ENCODE data around the gene LRRD1. TPM values are rescaled to one million over a fixed set of nuclear protein-coding genes. Genes with fewer than 3 reads are reported as not detected.
"Not testable (repeated sequence)": the region's sequence is repeated elsewhere in the genome, so short reads cannot be mapped to it uniquely, and the experiment has no call there.

LRRD1 gene
- total RNA-seq, 3 donors from 2014 or later (not counting 1 experiment from before 2014, with no cell fraction given) = not detected

- Mint-ChIP-seq H3K4me3 (no peak overlapping the region), H3K4me1 (peaks cover 0 to 5% of the 10 kb centered on the region in 2 donors), H3K27me3 (ENCODE audit: low read depth in 2 of 2) (peaks cover 5 to 18% of the 10 kb centered on the region in 2 donors), H3K36me3 (no peaks in the 10 kb centered on the region), H3K27ac (no peak overlapping the region), H3K9me3 (no peaks in the 10 kb centered on the region)
- no peak overlapping the region for H3K27ac ChIP-seq (ENCODE audit: low read length)
- 100% methylated on average over 1 of the region's 1 CpG for whole genome bisulfite sequencing (ENCODE audit: insufficient coverage)
- no peaks in the 10 kb centered on the region for H3K4me1 ChIP-seq (ENCODE audit: control insufficient read depth, insufficient read depth, low read length)
- no peaks in the 10 kb centered on the region for H3K36me3 ChIP-seq (ENCODE audit: control insufficient read depth, insufficient read depth, low read length)
- no peak for TF ChIP-seq CTCF (IDR thresholded peaks at IDR 0.05)
- ATAC-seq = no peak
- intact Hi-C loops (cut with micrococcal nuclease) = no loop called here
- H3K27me3 ChIP-seq (ENCODE audit: control insufficient read depth, insufficient read depth, low read length) = no peaks in the 10 kb centered on the region
- DNase-seq = no peak
- H3K9me3 ChIP-seq (ENCODE audit: control insufficient read depth, insufficient read depth, low read length) = no peaks in the 10 kb centered on the region
- no peak overlapping the region for H3K4me3 ChIP-seq (ENCODE audit: low read length)
Measured at GRCh38 chr7:92155108-92155739, 23.7 kb downstream of the LRRD1 start.

- no peak overlapping the region for H3K27ac Mint-ChIP-seq
- no peaks in the 10 kb centered on the region for H3K36me3 ChIP-seq (ENCODE audit: control insufficient read depth, insufficient read depth, low read length)
- no peaks in the 10 kb centered on the region for H3K4me1 Mint-ChIP-seq
- no peaks in the 10 kb centered on the region for H3K9me3 Mint-ChIP-seq
- no peak overlapping the region for H3K4me3 Mint-ChIP-seq
- no peak overlapping the region for H3K27ac ChIP-seq (ENCODE audit: low read length)
- 83% methylated on average over 1 of the region's 1 CpG for WGBS (ENCODE audit: insufficient coverage)
- H3K9me3 ChIP-seq (ENCODE audit: control insufficient read depth, insufficient read depth, low read length) = no peaks in the 10 kb centered on the region
- H3K27me3 ChIP-seq (ENCODE audit: control insufficient read depth, insufficient read depth, low read length) = no peaks in the 10 kb centered on the region
- no peak overlapping the region for H3K4me3 ChIP-seq (ENCODE audit: low read length)
- peaks cover 5 to 8% of the 10 kb centered on the region in 2 donors for H3K27me3 Mint-ChIP-seq (ENCODE audit: low read depth in 2 of 2)
- no peaks in the 10 kb centered on the region for H3K4me1 ChIP-seq (ENCODE audit: control insufficient read depth, insufficient read depth, low read length)
- no peaks in the 10 kb centered on the region for H3K36me3 Mint-ChIP-seq
- no peak for TF ChIP-seq CTCF (IDR thresholded peaks at IDR 0.05)
- no peak for ATAC-seq
- intact Hi-C loops (cut with micrococcal nuclease) = no loop called here
- DNase-seq = no peak
Measured at GRCh38 chr7:92150450-92151017, 28.4 kb downstream of the LRRD1 start.

- 92% methylated on average over 4 of the region's 5 CpGs for WGBS (ENCODE audit: insufficient coverage)
- no peak for TF ChIP-seq CTCF (IDR thresholded peaks at IDR 0.05)
- intact Hi-C loops (cut with micrococcal nuclease) = no loop called here
- no peaks in the 10 kb centered on the region for H3K27me3 ChIP-seq (ENCODE audit: control insufficient read depth, insufficient read depth, low read length)
- H3K27me3 Mint-ChIP-seq (ENCODE audit: low read depth in 2 of 2) = peaks cover 3 to 5% of the 10 kb centered on the region in 2 donors
- no peak overlapping the region for H3K4me3 ChIP-seq (ENCODE audit: low read length)
- no peak overlapping the region for H3K4me3 Mint-ChIP-seq
- DNase-seq (no peak), ATAC-seq (no peak)
- no peaks in the 10 kb centered on the region for H3K4me1 ChIP-seq (ENCODE audit: control insufficient read depth, insufficient read depth, low read length)
- H3K27ac Mint-ChIP-seq = no peak overlapping the region
- H3K9me3 ChIP-seq (ENCODE audit: control insufficient read depth, insufficient read depth, low read length) = no peaks in the 10 kb centered on the region
- no peak overlapping the region for H3K27ac ChIP-seq (ENCODE audit: low read length)
- H3K36me3 Mint-ChIP-seq = no peaks in the 10 kb centered on the region
- no peaks in the 10 kb centered on the region for H3K4me1 Mint-ChIP-seq
- no peaks in the 10 kb centered on the region for H3K36me3 ChIP-seq (ENCODE audit: control insufficient read depth, insufficient read depth, low read length)
- no peaks in the 10 kb centered on the region for H3K9me3 Mint-ChIP-seq
Measured at GRCh38 chr7:92149736-92150239, 29.2 kb downstream of the LRRD1 start.

GRCh38 chr7:92143192-92143880 lies 35.6 kb downstream of the LRRD1 start:
- H3K9me3 Mint-ChIP-seq; H3K27ac Mint-ChIP-seq; H3K4me3 Mint-ChIP-seq; H3K4me1 ChIP-seq (ENCODE audit: control insufficient read depth, insufficient read depth, low read length); H3K4me1 Mint-ChIP-seq; H3K36me3 Mint-ChIP-seq; H3K27me3 ChIP-seq (ENCODE audit: control insufficient read depth, insufficient read depth, low read length); H3K36me3 ChIP-seq (ENCODE audit: control insufficient read depth, insufficient read depth, low read length); H3K27me3 Mint-ChIP-seq (ENCODE audit: low read depth in 2 of 2); H3K4me3 ChIP-seq (ENCODE audit: low read length); DNase-seq; H3K27ac ChIP-seq (ENCODE audit: low read length); H3K9me3 ChIP-seq (ENCODE audit: control insufficient read depth, insufficient read depth, low read length); intact Hi-C loops (cut with micrococcal nuclease); ATAC-seq: not testable (repeated sequence)
- 94% methylated on average over 49 of the region's 50 CpGs for WGBS (ENCODE audit: insufficient coverage)

GRCh38 chr7:92142791-92143190 lies 36.2 kb downstream of the LRRD1 start:
- H3K27me3 Mint-ChIP-seq (ENCODE audit: low read depth in 2 of 2); H3K27ac ChIP-seq (ENCODE audit: low read length); H3K4me1 Mint-ChIP-seq; DNase-seq; H3K27ac Mint-ChIP-seq; H3K9me3 ChIP-seq (ENCODE audit: control insufficient read depth, insufficient read depth, low read length); ATAC-seq; H3K4me1 ChIP-seq (ENCODE audit: control insufficient read depth, insufficient read depth, low read length); H3K4me3 Mint-ChIP-seq; H3K27me3 ChIP-seq (ENCODE audit: control insufficient read depth, insufficient read depth, low read length); H3K36me3 Mint-ChIP-seq; H3K9me3 Mint-ChIP-seq; H3K4me3 ChIP-seq (ENCODE audit: low read length); H3K36me3 ChIP-seq (ENCODE audit: control insufficient read depth, insufficient read depth, low read length); intact Hi-C loops (cut with micrococcal nuclease): not testable (repeated sequence)
- 92% methylated on average over 9 of the region's 9 CpGs for WGBS (ENCODE audit: insufficient coverage)
